HG03457 (cell line): ENCODE data around the gene OOSP2.
"Not testable (repeated sequence)": the region's sequence is repeated elsewhere in the genome, so short reads cannot be mapped to it uniquely, and the experiment has no call there.

ENCODE experiments used
- ATAC-seq: cut with Tn5 transposase; IDR thresholded peaks from one replicate; pipeline ENCODE4 v1.9.1; 2021; ENCODE audit warnings: moderate number of reproducible peaks; ENCODE audit not compliant: unreplicated experiment

Gene OOSP2, protein sequence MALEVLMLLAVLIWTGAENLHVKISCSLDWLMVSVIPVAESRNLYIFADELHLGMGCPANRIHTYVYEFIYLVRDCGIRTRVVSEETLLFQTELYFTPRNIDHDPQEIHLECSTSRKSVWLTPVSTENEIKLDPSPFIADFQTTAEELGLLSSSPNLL

DNA sequence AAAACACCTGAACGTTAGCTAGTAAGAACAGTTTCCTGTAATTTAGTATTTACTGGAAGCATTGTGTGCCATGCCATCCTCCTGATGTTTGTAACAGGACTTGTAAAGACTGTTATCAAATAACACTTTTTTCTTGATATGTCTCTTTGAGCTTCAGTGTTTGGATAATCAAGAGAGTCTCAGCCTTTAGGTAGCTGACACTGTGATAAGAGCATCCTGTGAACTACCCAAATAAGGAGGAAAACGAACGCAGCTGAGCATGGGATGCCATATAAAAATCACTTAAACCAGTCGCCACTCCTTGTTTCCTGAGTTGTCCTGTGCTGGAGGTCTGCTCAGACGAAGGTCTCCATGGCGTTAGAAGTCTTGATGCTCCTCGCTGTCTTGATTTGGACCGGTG, at the start of gene OOSP2:
Gene OOSP2 (plus strand): TSS at position 301 of the 400 bp plus-strand sequence. CDS start 51 bp downstream, at position 352.
- ATAC-seq, result no peak

DNA sequence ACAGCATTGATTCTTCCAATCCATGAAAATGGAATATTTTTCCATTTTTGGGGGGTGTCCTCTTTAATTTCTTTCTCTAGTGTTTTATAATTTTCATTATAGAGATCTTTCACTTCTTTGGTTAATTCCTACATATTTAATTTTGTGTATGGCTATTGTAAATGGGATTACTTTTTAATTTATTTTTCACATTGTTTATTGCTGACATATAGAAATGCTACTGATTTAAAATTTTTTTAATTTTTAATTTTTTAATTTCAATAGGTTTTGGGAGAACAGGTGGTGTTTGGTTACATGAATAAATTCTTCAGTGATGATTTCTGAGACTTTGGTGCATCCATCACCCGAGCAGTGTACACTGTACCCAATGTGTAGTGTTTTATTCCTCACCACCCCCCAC, 49.8 kb upstream of the OOSP2 start:
- ATAC-seq, result no peak

DNA sequence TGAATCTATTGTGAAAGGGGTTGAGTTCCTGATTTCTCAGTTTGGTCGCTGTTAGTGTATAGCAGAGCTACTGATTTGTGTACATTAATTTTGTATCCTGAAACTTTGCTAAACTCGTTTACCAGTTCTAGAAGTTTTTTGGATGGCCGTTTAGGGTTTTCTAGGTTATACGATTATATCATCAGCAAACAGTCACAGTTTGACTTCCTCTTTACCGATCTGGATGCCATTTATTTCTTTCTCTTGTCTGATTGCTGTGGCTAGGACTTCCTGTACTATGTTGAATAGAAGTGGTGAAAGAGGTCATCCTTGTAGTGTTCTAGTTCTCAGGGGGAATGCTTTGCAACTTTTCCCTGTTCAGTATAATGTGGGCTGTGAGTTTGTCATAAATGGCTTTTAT, 47.8 kb upstream of the OOSP2 start:
- ATAC-seq, result no peak

DNA sequence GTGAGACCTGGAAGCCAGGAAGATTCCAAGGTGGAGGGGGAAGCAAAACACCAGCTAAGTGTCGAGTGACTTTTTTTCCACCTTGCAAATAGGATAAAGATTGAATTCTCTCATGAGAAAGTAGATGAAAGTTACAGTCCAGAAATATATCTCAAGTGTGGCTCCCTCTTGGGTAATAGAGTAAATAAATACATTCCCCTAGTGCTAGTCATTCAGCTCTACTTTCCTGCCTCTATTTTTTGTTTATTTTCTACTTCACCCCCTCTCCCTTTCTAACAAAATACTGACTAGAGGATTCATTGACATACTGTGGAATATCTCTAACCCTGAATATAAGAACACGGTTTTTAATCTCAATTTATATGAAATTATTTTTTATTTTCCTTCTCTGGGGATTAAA, 42.4 kb upstream of the OOSP2 start:
- ATAC-seq, result no peak

DNA sequence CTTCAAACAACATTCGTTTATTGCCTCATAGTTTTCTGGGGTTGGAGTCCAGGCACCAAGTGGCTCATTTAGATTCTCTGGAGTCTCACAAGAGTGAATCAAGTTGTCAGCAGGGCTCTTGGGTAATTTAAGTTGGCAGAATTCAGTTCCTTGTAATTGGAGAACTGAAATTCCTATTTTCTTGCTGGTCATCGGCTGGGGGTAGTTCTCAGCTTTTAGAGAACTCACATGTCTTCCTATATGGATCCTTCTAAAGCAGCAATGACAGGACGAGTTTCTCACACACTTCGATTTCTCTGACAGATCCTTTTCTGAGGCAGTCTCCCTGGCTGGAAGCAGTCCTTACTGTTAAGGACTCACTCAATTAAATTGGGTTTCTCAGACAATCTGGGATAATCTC, 40.5 kb upstream of the OOSP2 start:
- no peak for ATAC-seq

DNA sequence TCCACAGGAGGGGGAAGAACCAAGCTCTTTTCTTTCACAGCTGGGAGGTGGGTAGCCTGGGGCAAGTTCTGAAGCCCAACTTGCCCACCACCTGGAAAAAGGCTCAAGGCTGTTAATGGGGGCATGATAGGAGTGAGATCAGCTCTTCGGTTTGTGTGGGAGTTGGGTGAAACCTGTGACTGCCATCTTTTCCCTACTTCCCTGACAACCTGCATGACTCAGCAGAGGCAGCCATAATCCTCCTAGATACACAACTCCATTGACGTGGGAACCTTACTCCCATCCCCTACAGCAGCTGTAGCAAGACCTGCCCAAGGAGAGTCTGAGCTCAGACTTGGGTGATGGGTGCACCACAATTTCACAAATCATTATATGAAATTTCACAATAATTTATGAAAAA, 36.5 kb upstream of the OOSP2 start:
- ATAC-seq, result no peak

DNA sequence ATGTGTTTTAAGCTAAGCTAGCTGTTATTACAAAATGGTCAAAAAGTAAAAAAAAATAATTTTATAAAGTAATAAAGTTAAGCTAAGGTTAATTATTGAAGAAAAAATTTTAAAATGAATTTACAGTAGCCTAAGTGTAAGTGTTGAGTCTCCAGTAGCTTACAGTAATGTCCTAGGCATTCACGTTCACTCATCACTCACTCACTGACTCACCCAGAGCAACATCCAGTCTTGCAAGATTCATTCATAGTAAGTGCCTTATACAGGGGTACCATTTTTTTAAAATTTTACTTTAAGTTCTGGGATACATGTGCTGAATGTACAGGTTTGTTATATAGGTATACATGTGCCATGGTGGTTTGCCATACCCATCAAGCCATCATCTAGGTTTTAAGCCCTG, 34.8 kb upstream of the OOSP2 start:
- ATAC-seq, result no peak

DNA sequence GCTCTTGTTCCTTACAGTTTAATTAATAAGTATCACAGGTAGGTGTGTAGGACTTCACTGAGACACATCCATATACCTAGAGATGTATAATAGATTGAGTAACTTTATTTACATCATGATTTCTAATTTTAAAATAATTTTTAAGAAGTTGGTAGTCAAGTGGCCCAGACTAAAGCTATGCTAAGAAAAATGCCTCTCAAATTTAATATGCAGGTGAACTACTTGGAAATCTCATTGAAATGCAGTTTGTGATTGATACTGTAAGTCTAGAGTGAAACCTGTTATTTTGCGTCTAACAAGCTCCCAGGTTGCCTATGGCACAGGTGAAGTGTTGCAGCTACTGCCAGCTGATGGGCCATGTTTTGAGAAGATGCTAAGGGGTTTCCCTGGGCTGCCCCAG, 23.3 kb upstream of the OOSP2 start, which contains the start of gene OOSP4B:
Gene OOSP4B (plus strand): TSS at position 301 of the 400 bp plus-strand sequence.
- no peak for ATAC-seq

DNA sequence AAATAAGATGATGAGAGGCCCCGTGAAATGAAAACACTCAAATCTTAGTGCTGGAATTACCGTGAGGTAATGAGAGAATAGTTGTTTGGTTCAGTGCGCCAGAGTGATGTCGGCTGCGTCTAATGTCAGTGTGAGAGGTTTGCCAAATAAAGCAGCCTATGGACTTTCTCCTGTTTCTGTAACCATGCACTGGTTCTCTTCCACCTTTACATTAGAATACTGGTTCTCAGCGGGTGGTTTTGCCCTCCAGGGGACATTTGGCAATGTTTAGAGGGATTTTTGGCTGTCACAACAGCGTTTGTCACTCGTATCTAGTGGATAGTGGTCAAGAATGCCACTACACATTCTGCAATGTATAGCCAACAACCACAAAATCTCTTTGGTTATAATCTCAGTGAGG, 22.2 kb upstream of the OOSP2 start:
- no peak for ATAC-seq

DNA sequence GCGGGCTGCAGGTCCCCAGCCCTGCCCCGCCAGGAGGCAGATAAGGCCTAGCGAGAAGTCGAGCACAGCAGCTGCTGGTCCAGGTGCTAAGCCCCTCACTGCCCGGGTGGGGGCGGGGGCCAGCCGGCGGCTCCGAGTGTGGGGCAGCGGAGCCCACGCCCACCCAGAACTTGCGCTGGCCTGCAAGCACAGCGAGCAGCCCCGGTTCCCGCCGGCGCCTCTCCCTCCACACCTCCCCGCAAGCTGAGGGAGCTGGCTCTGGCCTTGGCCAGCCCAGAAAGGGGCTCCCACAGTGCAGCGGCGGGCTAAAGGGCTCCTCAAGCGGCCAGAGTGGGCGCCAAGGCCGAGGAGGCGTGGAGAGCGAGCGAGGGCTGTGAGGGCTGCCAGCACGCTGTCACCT, 19.8 kb upstream of the OOSP2 start:
- not testable (repeated sequence) for ATAC-seq

DNA sequence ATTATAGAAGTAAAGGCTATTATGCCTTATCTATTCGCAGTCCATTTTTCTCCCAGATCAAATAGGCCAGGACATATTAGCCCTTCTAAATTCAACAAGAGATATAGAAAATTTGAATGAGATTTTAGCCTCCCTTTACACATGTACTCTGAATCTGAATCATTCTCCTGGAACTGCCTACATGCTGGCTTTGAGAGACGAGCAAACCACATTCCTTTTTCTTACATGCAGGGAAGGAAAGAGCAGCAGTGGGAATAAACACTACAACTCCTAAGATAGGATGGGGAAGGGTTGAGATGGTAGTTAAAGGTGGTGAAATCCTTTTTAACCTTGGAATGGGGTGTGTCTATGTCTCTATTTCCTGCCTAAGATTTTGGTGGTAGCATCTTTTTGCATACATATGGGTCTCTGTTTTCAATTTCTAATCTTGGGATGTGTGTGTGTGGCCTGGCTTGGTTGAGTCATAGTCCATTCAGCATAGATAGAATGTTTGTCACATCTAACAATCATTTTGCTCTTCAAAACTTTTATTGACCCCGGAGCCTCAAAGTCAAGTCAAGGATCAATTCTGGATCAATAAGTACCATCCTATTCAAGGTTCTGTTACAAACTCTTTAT, 11.1 kb upstream of the OOSP2 start:
- no peak for ATAC-seq

DNA sequence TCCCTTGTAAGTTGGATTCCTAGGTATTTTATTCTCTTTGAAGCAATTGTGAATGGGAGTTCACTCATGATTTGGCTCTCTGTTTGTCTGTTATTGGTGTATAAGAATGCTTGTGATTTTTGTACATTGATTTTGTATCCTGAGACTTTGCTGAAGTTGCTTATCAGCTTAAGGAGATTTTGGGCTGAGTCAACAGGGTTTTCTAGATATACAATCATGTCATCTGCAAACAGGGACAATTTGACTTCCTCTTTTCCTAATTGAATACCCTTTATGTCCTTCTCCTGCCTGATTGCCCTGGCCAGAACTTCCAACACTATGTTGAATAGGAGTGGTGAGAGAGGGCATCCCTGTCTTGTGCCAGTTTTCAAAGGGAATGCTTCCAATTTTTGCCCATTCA, 10.2 kb downstream of the OOSP2 start:
- ATAC-seq, result not testable (repeated sequence)

DNA sequence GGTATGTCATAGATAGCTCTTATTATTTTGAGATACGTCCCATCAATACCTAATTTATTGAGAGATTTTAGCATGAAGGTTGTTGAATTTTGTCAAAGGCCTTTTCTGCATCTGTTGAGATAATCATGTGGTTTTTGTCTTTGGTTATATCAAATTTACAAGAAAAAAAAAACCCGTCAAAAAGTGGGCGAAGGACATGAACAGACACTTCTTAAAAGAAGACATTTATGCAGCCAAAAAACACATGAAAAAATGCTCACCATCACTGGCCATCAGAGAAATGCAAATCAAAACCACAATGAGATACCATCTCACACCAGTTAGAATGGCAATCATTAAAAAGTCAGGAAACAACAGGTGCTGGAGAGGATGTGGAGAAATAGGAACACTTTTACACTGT, 10.6 kb downstream of the OOSP2 start:
- ATAC-seq, result not testable (repeated sequence)

DNA sequence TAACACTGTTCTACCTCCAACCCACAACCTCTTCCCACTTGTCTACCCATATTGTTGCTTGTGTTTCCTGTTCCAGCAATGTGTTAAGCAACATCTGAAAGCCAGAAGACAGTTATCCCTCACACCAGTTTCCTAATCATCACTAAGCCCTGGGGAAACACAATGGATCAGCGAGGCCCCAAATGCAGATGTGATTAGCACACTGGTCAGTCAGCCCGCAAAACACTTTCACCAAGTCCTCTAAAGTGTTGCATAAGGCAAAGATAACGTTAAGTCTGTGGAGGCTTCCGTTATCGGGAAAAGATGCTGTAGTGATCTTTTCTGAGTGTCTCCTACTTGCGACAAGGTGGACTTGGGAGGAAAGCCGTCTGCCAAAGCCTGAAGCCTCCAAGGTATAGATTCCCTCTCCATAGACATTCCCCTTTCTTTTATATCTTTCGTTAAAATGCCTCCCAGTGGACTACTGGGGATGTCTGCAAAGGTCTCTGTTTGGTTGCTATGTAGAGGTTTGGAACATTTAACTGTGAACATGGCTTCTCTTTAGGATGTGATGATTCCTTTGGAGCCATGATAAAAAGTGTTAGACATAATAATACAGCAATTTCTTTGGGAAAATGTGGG, 16.2 kb downstream of the OOSP2 start, which contains the start of gene MS4A3:
Gene MS4A3 (plus strand): TSS at position 317 of the 621 bp plus-strand sequence. CDS start 4,496 bp downstream, outside the sequence.
- ATAC-seq, result no peak

DNA sequence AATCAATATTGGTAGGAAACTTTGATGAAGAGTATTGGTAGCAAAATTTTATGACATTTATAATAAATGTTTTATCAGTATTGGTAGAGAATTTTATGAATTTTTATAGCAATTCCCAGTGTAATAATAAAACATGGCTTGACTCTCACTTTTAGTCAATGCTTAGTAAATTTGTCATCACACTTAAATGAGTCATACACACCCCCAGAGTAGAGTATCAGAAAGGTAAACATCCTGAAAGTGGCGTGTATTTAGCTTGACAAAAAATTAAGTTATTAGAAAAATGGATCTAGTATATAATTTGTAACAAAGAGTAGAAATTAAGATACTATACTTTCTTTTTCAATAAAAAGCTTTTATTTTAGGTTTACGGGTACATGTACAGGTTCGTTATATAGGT, 18.8 kb downstream of the OOSP2 start:
- ATAC-seq, result no peak

DNA sequence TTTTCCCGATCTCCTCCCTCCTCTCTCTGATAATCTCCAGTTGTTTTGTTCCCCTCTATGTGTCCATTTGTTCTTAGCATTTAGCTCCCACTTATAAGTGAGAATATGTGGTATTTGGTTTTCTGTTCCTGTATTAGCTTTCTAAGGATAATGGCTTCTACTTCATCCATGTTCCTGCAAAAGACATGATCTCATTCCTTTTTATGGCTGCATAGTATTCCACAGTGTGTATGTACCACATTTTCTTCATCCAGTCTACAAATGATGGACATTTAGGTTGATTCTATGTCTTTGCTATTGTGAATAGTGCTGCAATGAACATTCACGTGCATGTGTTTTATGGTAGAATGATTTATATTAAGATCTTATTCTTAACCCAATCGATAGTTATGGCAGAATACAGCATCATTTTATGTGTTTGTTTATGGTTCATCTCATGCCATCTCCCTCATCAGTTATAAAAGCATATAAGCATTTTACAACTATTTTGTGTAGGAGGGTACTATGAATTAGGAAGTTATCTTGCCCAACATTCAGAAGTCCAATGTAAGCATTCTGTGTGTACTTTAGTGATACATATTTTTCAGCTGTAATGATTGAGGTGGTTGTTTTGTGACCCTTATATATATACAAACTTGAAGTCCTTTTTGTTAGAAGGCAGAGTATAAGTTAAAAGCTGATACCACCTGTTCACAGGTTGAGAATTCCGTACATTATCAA, 19.5 kb downstream of the OOSP2 start:
- ATAC-seq, result no peak

DNA sequence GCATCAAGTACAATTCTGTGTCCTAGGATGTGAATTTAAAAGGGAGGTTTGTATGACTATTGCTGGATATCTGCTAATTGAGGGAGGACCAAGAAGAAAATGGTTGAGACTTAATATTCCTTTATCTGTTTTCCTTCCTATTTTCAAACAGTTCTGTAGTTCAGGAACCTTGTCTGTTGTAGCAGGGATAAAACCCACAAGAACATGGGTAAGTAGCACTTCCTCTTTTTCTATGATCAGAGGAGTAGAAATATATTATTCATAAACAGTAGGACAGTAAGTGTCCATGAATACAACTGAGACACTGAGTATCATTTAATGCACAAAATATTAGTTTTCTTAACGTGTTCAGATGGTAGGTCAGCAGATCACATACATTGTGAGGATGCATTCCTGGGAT, 23.9 kb downstream of the OOSP2 start:
- ATAC-seq, result no peak

DNA sequence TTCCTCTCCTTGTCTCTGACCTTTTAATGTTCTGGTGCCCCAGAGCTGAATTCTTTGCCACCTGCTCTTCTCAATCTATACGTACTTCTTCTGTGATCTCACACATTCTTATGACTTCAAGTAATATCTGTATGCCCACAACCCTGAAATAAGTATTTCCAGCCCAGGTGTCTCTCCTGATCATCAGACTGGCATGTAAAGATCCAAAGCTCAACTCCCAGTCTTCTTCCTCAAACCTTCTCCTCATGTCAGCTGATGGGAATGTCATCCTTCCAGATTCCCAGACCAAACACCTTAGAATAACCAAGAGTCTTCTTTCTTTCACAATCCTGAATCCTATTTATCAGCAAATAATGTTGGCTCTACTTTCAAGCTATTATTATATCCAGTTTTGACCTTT, 25.6 kb downstream of the OOSP2 start:
- no peak for ATAC-seq

DNA sequence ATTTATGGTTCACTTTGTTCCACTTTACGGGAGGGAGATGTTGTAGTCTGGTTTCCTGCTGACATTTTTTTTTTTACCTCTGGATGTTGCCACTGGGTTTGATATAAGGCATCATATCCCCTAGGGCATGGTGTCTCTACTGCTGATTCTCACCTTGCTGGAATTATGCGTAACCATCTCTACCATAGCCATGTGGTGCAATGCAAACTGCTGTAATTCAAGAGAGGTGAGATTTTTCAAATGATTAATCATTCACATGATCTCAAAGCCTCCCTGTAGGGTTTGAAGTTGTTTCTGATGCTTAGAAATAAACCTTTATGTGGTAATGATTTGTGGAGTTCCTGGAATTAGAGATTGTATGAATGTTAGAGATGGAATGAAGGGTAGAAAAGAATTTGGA, 29.2 kb downstream of the OOSP2 start:
- ATAC-seq, result no peak

DNA sequence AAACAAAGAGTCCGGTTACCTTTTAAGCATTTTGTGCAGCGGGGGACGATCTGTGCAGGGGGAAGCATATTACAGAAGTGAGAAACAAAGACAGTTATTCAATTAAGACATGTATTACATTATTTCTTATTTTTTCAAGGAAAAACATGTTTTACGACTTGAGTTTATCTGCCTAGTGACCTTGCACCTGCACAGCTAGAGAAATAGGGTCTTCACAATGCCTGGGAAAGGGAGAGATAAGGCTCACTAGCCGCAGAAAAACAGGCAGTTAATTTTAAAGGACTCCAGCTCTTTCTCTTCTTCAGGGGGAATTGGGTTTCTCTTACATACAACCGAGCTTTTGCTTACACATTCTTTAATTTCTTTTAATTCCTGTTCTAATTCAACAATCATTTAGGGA, 31.4 kb downstream of the OOSP2 start:
- not testable (repeated sequence) for ATAC-seq

DNA sequence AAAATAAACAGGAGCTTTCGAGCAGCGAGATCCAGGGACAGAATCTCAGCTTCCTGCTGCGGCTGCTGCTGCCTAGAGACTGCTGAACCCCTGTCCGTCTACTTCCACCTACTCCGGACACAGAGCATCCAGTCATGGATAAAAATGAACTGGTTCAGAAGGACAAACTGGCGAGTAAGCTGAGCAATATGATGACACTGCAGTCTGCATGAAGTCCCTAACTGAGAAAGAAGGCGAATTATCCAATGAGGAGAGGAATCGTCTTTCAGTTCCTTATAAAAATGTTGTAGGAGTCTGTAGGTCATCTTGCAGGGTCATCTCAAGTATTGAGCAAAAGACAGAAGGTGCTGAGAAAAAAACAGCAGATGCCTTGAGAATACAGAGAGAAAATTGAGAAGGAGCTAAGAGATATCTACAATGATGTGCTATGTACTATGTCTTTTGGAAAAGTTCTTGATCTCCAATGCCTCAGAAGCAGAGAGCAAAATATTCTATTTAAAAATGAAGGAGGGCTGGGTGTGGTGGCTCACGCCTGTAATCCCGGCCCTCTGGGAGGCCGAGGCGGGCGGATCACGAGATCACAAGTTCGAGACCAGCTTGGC, 37.1 kb downstream of the OOSP2 start:
- ATAC-seq, result no peak
